HG03457 (cell line): ENCODE results near the gene SH3D21.

Experiments used
- ATAC-seq: cut with Tn5 transposase; IDR thresholded peaks from one replicate; pipeline ENCODE4 v1.9.1; 2021; ENCODE audit warnings: moderate number of reproducible peaks; ENCODE audit not compliant: unreplicated experiment

The SH3D21 gene

GRCh38 chr1:36306210-36306901 lies at the start of gene SH3D21:
Gene SH3D21 (plus strand): TSS chr1:36306368. CDS start chr1:36306421, 53 bp downstream.
- peak; percentile 17 for ATAC-seq

- ATAC-seq: no peak
Observed at GRCh38 chr1:36256558-36257374, 49.4 kb upstream of the SH3D21 start.

GRCh38 chr1:36257375-36257767 lies 48.8 kb upstream of the SH3D21 start:
- ATAC-seq: no peak

GRCh38 chr1:36258960-36259344 lies 47.2 kb upstream of the SH3D21 start:
- ATAC-seq: no peak

- no peak for ATAC-seq
Observed at GRCh38 chr1:36268981-36269380, 37.2 kb upstream of the SH3D21 start.

GRCh38 chr1:36269408-36269838 lies 36.7 kb upstream of the SH3D21 start:
- no peak for ATAC-seq

- ATAC-seq: no peak
Observed at GRCh38 chr1:36273024-36273423, 33.1 kb upstream of the SH3D21 start.

- ATAC-seq: no peak
Observed at GRCh38 chr1:36274201-36274600, 32.0 kb upstream of the SH3D21 start.

- ATAC-seq: no peak
Observed at GRCh38 chr1:36276688-36277087, 29.5 kb upstream of the SH3D21 start.

- ATAC-seq: no peak
Observed at GRCh38 chr1:36279110-36279788, 26.9 kb upstream of the SH3D21 start.

- no peak for ATAC-seq
Observed at GRCh38 chr1:36279789-36280296, 26.3 kb upstream of the SH3D21 start.

- ATAC-seq: no peak
Observed at GRCh38 chr1:36284061-36284460, 22.1 kb upstream of the SH3D21 start.

GRCh38 chr1:36284517-36284916 lies 21.7 kb upstream of the SH3D21 start:
- ATAC-seq: no peak

GRCh38 chr1:36285443-36286101 lies 20.6 kb upstream of the SH3D21 start:
- no peak for ATAC-seq

GRCh38 chr1:36286802-36287201 lies 19.4 kb upstream of the SH3D21 start:
- ATAC-seq: no peak

- no peak for ATAC-seq
Observed at GRCh38 chr1:36287595-36287994, 18.6 kb upstream of the SH3D21 start.

GRCh38 chr1:36295390-36295789 lies 10.8 kb upstream of the SH3D21 start:
- ATAC-seq: no peak

- ATAC-seq: no peak
Observed at GRCh38 chr1:36297062-36297461, 9.1 kb upstream of the SH3D21 start.

GRCh38 chr1:36298640-36299039 lies 7.5 kb upstream of the SH3D21 start:
- no peak for ATAC-seq

GRCh38 chr1:36300526-36300925 lies 5.6 kb upstream of the SH3D21 start:
- ATAC-seq: no peak

- no peak for ATAC-seq
Observed at GRCh38 chr1:36301220-36301619, 4.9 kb upstream of the SH3D21 start.
